Lower lobe of right lung (tissue), 2 donors: ENCODE measurements around the gene AP1M1. TPM values are rescaled to one million over a fixed set of nuclear protein-coding genes. Genes with fewer than 3 reads are reported as not detected.

ENCODE experiments used
- ATAC-seq, 2 donors: fragments of 200-7000 bp; cut with Tn5 transposase; one replicate each; pipeline ENCODE4 v1.9.1; 2020 to 2022; ENCODE audit warnings: mild to moderate bottlenecking in 2 of 2, moderate library complexity in 2 of 2
- DNase-seq: peaks from one replicate; pipeline ENCODE4 v3.0.0-alpha.2; 2020
- H3K27ac ChIP-seq: fragments of 200-600 bp; one replicate; pipeline ENCODE4 v1.8.0; 2022
- H3K27me3 ChIP-seq: fragments of 200-600 bp; one replicate; pipeline ENCODE4 v1.8.0; 2022; ENCODE audit warnings: low read depth
- H3K36me3 ChIP-seq: fragments of 200-600 bp; one replicate; pipeline ENCODE4 v1.8.0; 2022; ENCODE audit warnings: mild to moderate bottlenecking
- H3K4me1 ChIP-seq: fragments of 200-600 bp; one replicate; pipeline ENCODE4 v1.8.0; 2022
- H3K4me3 ChIP-seq: fragments of 200-600 bp; one replicate; pipeline ENCODE4 v1.8.0; 2022; ENCODE audit warnings: mild to moderate bottlenecking
- H3K9me3 ChIP-seq: fragments of 200-600 bp; one replicate; pipeline ENCODE4 v1.8.0; 2022
- intact Hi-C: fragments of 100-400 bp; cut with DNase I; formaldehyde crosslinking; loops from one replicate; pipeline ENCODE4 v1.11.0; 2022
- total RNA-seq: library from RNA; stranded (reverse); fragmentation: NEBNext Ultra II Directional; extraction: Animal tissue kit (Norgen Biotek cat#: 25700); gene quantifications from one replicate; pipeline ENCODE4 v1.2.1, GENCODE V29; 2021
- TF ChIP-seq, protein P1 (sequence below): fragments of 200-600 bp; IDR thresholded peaks from one replicate; pipeline ENCODE4 v1.8.0; 2022; ENCODE audit warnings: antibody characterized with exemption, mild to moderate bottlenecking
- donor health status: DM: no; HTN: yes; CAD: no; lungs with severe emphysema.

Gene AP1M1
- total RNA-seq, 1 donor from 2014 or later = 66.0 TPM

DNA sequence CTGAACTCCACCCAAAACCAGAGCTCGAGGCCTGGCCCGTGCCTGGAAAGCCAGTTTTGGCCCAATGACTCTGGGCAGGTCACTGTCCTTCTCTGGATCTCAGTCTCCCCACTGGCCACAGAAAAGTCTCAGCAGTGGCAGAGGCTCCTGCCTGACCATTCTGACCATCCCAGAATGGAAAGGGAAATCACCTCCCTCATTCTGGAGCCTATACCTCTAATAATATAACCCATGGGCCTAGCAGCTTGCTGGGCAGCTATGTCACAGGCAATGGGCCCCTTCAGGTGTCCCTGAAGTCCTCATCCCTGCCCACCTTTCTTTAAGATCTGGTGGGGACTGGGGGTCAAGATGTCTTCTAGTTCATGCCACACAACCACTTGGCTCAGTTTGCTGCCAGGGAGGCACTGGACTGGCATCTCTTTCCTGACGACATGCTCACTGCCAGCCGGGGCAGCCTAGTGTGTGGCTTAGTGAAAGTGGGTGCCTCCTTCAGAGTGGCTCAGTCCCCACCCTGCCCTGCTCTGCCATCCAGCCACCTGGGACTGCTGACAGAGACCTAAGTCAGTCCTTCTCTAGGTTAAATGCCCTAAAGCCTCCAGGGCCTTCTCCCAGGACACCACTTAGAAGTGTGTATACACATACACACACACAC is 62.6 kb downstream of the AP1M1 start:
- TF ChIP-seq, protein P1, sequence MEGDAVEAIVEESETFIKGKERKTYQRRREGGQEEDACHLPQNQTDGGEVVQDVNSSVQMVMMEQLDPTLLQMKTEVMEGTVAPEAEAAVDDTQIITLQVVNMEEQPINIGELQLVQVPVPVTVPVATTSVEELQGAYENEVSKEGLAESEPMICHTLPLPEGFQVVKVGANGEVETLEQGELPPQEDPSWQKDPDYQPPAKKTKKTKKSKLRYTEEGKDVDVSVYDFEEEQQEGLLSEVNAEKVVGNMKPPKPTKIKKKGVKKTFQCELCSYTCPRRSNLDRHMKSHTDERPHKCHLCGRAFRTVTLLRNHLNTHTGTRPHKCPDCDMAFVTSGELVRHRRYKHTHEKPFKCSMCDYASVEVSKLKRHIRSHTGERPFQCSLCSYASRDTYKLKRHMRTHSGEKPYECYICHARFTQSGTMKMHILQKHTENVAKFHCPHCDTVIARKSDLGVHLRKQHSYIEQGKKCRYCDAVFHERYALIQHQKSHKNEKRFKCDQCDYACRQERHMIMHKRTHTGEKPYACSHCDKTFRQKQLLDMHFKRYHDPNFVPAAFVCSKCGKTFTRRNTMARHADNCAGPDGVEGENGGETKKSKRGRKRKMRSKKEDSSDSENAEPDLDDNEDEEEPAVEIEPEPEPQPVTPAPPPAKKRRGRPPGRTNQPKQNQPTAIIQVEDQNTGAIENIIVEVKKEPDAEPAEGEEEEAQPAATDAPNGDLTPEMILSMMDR = no peak
- no peaks in the 10 kb centered on the region for H3K27me3 ChIP-seq
- DNase-seq (no peak), ATAC-seq (no peak)
- peak overlapping the region; percentile 90 for H3K27ac ChIP-seq
- H3K9me3 ChIP-seq = no peaks in the 10 kb centered on the region
- intact Hi-C loops = no loop called here
- no peaks in the 10 kb centered on the region for H3K36me3 ChIP-seq
- peaks cover 53% of the 10 kb centered on the region for H3K4me1 ChIP-seq
- H3K4me3 ChIP-seq = no peak overlapping the region

DNA sequence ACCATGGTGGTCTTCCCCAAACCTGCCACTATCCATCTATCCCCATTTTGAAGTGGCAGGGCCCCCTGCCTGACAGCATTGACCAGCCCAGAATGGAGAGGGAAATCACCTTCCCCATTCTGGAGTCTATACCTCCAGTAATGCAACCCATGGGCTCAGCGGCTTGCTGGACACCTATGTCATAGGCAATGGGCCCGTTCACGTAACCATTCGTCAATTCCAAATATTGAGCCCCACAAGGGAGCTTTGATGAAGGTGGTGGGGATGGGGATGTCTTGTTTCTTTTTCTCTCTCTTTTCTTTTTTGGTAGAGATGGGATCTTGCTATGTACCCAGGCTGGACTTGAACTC is 63.1 kb downstream of the AP1M1 start:
- intact Hi-C loops = no loop called here
- no peaks in the 10 kb centered on the region for H3K36me3 ChIP-seq
- H3K4me3 ChIP-seq = no peak overlapping the region
- H3K27me3 ChIP-seq = no peaks in the 10 kb centered on the region
- H3K9me3 ChIP-seq = no peaks in the 10 kb centered on the region
- peak overlapping the region; percentile 90 for H3K27ac ChIP-seq
- ATAC-seq (no peak), DNase-seq (no peak)
- TF ChIP-seq, protein P1 = no peak
- peaks cover 53% of the 10 kb centered on the region for H3K4me1 ChIP-seq

DNA sequence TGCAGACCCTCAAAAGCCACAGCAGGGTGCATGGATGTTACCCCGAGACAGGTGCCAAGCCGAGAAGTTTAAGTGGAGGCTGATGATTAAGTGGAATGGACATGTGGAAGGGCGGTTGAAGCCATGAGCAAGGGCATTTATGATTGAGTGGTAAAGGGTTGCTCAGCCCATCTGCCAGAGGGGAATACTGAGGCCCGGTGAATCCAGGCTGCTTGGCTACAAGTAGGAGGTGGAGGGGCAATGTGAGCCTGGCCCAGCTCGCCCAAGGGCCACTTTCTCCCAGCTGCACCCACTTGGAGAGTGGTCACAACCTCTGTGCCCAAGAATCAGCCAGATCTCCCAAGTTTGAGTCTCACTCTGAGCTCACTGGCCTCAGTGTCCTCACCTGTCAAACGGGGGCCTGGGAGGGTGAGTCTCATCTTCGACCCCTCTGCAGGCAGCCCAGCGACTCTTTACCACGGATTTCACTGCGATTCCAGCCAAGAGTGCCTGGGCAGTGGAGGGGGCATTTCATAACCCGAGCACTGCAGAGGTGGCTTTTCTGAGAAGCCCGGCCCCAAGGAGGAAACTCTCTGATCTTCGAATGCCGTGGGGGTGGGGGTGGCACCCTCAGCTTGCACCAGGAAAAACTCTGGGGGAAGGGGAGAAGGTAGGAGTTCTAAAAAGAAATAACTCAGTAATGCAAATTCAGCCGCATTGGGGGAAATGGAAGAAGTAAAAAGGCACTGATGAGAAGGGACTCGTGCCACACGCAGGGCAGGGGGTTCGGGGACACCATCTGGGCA is 64.1 kb downstream of the AP1M1 start:
- TF ChIP-seq, protein P1 = no peak
- no peak overlapping the region for H3K4me3 ChIP-seq
- intact Hi-C loops = no loop called here

DNA sequence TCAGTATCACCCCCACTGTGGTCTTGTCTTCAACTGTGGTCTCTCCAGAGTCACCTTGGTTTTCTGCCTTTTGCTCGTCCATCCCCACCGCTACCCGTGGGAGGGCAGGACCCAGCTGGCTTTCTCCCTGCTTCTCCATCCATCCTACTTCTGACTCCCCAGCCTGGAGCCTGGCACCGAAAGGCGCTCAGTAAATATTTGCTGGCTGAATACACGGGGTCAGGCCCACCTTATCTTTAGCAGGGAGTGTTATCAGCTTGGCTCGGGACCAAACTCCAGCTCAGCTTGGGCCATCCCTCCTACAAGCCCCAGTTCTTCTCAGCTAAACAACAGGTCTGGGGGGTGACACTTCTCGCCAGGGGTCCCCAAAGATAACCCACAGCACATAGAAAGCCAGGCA is 64.9 kb downstream of the AP1M1 start:
- ATAC-seq (peak in 1 of 2 donors; percentile 73), DNase-seq (no peak)
- H3K4me3 ChIP-seq = no peak overlapping the region
- TF ChIP-seq, protein P1 = no peak
- intact Hi-C loops = no loop called here
- H3K9me3 ChIP-seq = no peaks in the 10 kb centered on the region
- H3K4me1 ChIP-seq = peaks cover 53% of the 10 kb centered on the region
- no peaks in the 10 kb centered on the region for H3K36me3 ChIP-seq
- H3K27me3 ChIP-seq = no peaks in the 10 kb centered on the region
- H3K27ac ChIP-seq = peak overlapping the region; percentile 68

More for the DNA sequence above, 64.1 kb downstream of the AP1M1 start:
- Histone ChIP-seq H3K27me3 (no peaks in the 10 kb centered on the region), H3K4me1 (peaks cover 53% of the 10 kb centered on the region), H3K9me3 (no peaks in the 10 kb centered on the region), H3K27ac (peak overlapping the region; percentile 68), H3K36me3 (no peaks in the 10 kb centered on the region)
- ATAC-seq (peak in 1 of 2 donors; percentile 35), DNase-seq (no peak)

DNA sequence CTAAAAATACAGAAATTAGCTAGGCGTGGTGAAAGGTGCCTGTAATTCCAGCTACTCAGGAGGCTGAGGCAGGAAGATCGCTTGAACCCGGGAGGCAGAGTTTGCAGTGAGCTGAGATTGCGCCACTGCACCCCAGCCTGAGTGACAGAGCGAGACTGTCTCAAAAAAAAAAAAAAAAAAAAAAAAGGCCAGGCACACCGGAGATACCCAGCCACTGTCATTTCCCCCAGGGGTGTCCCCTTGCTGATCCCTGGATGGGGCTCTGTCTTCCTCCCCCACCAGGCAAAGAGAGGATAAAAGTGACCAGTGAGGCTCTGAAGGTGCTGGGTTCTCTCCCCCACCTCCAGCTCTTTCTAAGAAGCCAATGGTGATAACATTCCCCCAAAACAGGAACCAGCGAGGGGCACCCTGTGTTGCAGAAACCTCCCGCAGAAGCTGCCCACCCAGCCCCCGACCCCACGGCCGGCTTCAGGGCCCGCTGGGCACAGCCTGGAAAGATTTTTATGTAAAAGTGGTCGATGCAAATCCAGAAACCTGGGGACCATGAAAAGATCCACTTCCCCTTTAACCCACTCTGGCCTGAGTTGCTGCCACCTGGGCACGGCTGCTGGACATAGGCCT is 65.5 kb downstream of the AP1M1 start:
- no peaks in the 10 kb centered on the region for H3K36me3 ChIP-seq
- peaks cover 50% of the 10 kb centered on the region for H3K4me1 ChIP-seq
- no peaks in the 10 kb centered on the region for H3K27me3 ChIP-seq
- H3K27ac ChIP-seq = no peak overlapping the region
- no peak for DNase-seq
- peak in 1 of 2 donors; percentile 1 for ATAC-seq
- intact Hi-C loops = no loop called here
- TF ChIP-seq, protein P1 = no peak
- no peaks in the 10 kb centered on the region for H3K9me3 ChIP-seq
- H3K4me3 ChIP-seq = no peak overlapping the region
